ES-I3 (cell line): Measurements from ENCODE around the gene PGM5.
"Not testable (repeated sequence)": the region's sequence is repeated elsewhere in the genome, so short reads cannot be mapped to it uniquely, and the experiment has no call there.

Source experiments
- H3K36me3 ChIP-seq: 2 replicates; pipeline ENCODE4 v1.6.1; 2013; ENCODE audit warnings: mild to moderate bottlenecking, low read length, control low read depth, moderate library complexity; ENCODE audit not compliant: insufficient read depth
- H3K4me1 ChIP-seq: 2 replicates; pipeline ENCODE4 v1.6.1; 2013; ENCODE audit warnings: mild to moderate bottlenecking, control low read depth, low read length; ENCODE audit not compliant: insufficient read depth
- H3K9ac ChIP-seq: 2 replicates; pipeline ENCODE4 v1.6.1; 2013; ENCODE audit warnings: low read depth, mild to moderate bottlenecking, low read length, moderate library complexity
- H3K9me3 ChIP-seq: 2 replicates; pipeline ENCODE4 v1.6.1; 2013; ENCODE audit warnings: mild to moderate bottlenecking, low read length, moderate library complexity; ENCODE audit not compliant: control insufficient read depth, insufficient read depth

The PGM5 gene

DNA sequence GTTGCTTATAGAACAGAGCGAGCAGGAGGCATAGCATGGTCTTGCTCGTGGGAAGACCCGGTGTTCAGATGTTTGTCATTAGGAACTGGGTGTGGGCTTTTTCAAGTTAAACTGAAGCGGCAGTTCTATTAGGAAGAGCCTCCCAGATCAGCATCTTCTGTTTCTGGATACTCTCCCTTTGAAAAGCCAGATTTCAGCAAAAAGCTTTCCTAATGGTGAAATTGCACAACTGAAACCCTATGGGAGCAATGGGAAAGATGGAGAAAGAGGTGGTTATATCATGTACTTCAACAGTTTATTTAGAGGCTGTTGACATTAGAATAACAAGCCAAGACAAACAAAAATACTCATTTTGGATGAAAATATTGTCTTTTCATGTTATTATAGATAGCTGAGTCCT is 12.4 kb upstream of the PGM5 start:
- H3K4me1 ChIP-seq, H3K9me3 ChIP-seq, H3K9ac ChIP-seq, H3K36me3 ChIP-seq: not testable (repeated sequence)

DNA sequence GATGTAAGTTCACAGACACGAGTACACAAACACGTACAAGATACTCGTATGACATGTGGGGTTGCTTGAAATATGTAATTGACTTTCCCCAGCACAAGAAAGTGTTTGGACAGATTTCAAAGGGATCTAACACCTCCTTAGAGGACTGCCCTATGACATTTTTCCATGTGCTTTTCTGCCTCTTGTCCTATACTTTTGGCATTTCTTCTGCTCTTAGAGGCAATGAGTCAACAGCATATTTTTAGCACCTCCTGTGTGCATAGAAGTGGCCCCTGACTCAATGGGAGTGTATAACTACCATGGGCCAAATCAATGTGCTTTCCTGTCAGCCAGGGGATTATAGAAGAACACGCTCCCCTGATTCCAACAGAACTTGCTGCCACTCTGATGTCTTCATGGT is 4.7 kb upstream of the PGM5 start:
- not testable (repeated sequence) for H3K4me1 ChIP-seq, H3K9me3 ChIP-seq, H3K9ac ChIP-seq, H3K36me3 ChIP-seq

DNA sequence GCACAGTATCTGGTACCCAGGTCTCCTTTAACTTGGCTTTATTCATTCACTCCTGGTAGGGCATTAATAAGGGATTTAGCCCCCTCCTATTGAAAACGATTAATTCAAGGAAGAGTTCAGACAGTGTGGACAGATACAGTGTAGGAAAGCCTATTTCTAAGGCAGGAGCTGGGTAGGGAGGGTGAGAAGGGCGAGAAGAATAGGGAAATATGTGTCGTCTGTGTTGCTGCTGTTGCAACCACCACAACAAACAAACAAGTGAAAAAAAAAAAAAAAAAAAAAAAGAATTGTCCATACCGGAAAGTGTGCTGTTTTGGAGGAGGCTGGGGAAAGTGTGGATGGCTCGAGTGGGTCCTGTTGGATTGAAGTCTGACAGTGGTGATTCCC is 425 bp upstream of the PGM5 start:
- H3K9me3 ChIP-seq, H3K4me1 ChIP-seq, H3K36me3 ChIP-seq, H3K9ac ChIP-seq: not testable (repeated sequence)

DNA sequence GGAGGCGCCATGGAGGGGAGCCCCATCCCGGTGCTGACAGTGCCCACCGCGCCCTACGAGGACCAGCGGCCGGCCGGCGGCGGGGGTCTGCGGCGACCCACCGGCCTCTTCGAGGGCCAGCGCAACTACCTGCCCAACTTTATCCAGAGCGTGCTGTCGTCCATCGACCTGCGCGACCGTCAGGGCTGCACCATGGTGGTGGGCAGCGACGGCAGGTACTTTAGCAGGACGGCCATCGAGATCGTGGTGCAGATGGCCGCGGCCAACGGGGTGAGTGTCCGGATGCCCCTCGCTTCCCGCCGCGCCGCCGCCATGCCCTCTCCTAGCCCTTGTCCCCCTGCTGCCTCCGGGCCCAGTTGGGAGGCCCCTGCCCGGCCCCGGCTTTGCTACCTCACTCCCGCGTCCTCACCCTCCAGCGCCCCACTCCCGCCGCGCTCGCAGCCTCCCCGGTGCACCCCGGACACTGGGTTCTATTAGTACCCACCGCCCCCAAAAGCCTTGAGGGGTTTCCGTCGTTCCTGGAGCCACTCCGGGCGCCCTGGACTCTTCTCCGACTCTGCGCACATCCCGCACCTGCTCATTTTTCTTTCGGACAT is 806 bp downstream of the PGM5 start:
- peak overlapping the region; percentile 40; the same call in 1 of the 2 replicates for H3K9ac ChIP-seq
- H3K36me3 ChIP-seq, H3K4me1 ChIP-seq, H3K9me3 ChIP-seq: not testable (repeated sequence)

DNA sequence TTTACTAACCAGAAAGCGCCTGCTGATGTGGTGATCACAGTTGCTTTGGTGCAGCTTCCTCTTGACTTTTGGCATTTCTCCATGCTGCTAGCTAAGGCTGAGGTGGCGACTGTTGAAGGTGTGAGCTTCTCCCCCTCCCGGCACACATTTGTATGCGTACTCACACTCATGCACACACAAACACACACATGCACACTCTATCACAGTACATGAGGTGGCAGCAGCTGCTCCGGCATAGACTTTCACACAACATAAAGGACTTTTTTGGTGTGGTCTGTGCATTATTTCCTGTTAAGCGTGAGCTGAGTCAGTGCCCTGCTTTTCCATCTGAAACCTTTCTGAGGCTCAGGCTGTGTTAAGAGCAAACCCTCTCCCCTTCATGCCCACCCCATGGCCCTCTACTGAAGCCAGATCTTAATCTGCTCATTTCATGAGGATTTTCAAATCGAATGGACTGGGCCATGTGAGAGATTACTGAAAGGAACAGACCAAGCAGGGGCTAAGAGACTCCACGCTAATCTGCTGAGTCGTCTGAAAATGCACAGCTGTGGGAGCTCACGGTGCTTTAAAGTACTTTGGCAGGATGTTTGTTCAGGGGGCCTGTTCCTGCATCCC is 10.6 kb downstream of the PGM5 start:
- H3K9me3 ChIP-seq, H3K4me1 ChIP-seq, H3K9ac ChIP-seq, H3K36me3 ChIP-seq: not testable (repeated sequence)

DNA sequence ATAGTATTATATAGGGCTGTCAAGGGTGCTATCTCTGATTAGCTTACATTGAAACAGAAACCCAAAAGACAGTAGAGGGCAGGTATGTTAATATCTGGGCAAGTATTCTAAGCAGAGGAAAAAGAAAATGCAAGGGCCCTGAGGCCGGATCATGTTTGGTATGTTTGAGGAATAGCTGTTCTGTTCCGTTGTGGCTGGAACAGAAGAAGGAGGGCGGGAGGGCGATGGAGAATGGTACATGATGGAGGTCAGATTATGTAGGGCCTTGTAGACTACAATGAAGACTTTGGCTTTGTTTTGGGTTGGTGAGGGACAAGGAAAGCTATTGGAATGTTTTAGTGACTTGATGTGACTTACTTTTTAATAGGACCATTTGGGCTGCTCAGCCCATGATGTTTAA is 19.4 kb downstream of the PGM5 start:
- H3K9me3 ChIP-seq, H3K9ac ChIP-seq, H3K36me3 ChIP-seq, H3K4me1 ChIP-seq: not testable (repeated sequence)

DNA sequence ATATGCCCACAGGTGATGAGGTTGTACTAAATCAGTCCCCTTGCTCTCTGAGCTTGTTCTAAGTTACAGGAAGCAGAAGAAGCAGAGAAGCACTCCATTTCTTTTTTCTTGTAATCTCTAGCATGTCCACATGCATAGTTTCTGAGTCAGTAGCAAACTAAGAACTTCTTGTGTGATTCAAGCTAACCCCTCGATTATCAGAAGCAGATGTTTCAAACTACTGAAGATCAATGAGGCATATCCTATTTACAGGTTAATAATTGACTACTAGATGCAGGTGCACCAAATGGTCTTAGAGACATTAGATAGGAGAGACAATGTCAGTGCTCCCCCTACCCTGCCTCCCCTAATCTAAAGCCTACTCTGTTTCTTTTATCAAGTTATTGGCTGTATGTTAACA is 21.3 kb downstream of the PGM5 start:
- H3K36me3 ChIP-seq, H3K9me3 ChIP-seq, H3K4me1 ChIP-seq, H3K9ac ChIP-seq: not testable (repeated sequence)

DNA sequence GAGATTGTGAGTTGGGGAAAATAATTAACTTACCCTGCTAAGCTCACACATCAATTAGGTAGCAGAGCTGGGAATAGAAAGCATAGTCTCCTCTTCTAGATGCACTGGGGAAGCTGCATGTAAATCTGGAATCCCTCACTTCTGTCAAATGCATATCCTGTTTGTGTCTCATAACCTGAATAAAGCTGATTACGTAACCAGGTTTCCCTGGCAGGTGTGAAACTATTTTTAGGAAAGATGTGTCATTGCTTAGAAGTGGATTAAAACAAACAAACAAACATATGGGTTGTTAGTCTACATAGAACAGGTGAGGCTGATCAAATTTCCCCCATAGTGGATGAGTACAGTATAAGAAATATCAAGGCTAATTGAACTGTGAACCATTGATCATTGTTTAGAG is 27.5 kb downstream of the PGM5 start:
- H3K4me1 ChIP-seq, H3K9ac ChIP-seq, H3K36me3 ChIP-seq, H3K9me3 ChIP-seq: not testable (repeated sequence)

DNA sequence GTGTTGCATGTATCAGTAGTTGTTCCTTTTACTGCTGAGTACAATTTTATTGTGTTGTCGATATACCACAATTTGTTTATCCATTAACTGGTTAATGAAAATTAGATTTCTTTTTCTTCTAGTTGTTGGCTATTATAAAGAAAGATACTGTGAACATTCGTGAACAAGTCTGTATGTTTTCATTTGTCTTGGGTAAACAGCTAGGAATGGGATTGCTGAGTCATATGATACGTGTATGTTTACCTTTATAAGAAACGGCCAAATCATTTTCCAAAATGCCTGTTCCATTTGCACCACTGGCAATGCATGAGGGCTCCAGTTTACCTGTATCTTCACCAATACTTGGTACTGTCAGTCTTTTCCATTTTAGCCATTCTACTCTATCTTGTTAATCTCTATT is 33.1 kb downstream of the PGM5 start:
- not testable (repeated sequence) for H3K9me3 ChIP-seq, H3K4me1 ChIP-seq, H3K36me3 ChIP-seq, H3K9ac ChIP-seq

DNA sequence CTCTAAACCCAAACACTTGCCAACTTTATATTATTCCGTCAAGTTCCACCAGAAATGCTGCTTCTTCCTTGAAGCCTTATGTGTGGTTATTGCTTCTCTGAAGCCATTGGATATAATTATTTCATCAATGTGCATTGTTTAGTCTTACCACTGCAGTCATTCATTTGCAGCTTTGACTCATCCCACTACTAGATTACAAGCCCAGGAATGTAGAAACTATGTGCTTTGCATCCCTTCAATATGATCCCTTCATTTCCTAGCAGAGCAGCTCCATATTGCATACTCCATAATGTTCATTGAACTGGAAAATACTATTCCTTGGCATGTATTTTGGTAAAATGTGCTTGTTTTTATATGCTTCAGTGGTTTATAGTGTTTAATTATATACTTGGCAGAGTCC is 34.3 kb downstream of the PGM5 start:
- not testable (repeated sequence) for H3K9ac ChIP-seq, H3K4me1 ChIP-seq, H3K36me3 ChIP-seq, H3K9me3 ChIP-seq

DNA sequence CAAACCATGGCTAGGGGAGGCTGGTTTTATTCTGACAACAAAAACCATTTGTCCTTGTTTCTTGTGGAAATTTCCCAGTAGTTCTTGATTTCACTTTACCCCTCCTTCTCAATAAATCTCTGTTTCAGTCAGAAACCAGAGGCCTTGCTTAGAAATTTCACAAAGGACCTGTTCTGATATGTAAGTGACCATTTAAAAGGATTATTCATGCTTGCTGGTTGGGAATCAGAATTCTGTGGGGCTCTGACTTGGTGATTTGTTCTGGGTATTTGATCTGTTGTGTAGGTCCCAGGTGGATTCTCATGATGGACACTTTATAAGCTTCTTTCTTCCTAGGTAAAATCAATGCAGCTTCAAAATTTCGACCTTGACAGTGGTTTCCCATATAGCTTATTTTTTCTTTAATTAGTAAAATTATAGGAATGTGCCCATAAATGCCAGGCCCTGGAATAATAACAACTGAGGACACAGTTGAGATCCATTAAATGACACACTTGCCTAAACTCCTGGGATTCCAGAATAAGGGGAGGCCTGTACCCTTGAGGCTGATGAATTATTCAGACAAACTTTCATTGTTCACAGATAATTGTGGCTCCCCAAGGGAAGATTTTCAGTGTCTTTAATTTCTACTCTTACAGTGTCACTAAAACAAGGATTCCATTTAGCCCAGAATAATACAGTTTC is 40.1 kb downstream of the PGM5 start:
- H3K4me1 ChIP-seq, H3K9ac ChIP-seq, H3K9me3 ChIP-seq, H3K36me3 ChIP-seq: not testable (repeated sequence)

DNA sequence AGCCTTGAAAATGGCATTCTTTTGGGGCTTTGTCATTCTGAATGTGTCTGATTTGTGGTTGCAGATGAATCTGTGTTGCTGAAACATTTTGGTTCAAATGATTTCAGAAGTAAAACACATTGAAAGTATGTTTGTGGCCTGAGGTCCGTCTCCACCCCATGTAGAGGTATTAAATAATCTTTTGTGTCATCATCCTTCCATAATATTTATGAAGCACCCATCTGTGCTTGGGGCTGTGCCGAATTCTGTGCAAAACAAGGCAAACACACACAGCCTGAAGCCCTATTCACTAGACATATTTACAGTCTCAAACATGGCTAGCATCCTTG is 40.6 kb downstream of the PGM5 start:
- H3K36me3 ChIP-seq, H3K9me3 ChIP-seq, H3K4me1 ChIP-seq, H3K9ac ChIP-seq: not testable (repeated sequence)

DNA sequence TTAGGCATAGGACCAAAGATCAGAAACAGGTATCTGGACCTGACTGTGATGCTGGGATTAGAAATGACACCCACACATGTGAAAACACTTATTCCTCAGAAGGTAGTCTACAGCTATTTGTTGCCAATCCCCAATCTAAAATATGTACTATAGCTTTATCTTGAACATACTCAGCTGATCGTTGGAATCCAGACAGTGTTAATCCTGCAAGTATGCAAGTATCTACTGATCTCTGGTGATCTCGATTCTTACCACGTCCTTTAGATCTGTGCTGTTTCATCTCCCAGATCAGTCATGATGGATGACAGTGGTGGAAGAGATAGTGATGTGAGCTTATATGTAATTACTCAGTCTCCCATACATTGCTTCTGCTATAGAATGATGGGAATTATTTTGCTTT is 41.4 kb downstream of the PGM5 start:
- H3K9me3 ChIP-seq, H3K4me1 ChIP-seq, H3K9ac ChIP-seq, H3K36me3 ChIP-seq: not testable (repeated sequence)

DNA sequence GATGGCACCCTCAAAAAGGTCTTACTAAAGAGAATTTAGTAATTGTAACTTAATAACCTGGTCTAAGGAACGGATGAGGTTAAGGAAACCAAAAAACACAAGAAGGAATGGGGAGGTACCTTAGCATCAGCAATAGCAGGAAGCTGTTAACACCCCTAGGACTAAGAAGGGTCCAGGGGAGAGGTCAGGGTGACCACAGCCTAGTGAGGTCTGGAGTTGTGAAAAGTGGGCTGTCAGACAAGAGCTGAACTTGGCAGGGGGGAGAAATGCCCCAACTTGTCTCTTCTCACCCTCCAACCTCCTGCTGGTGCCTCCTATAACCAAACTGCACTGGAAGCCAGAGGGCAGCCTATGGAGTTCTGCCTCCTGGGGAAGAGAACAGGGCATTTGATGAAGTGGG is 41.9 kb downstream of the PGM5 start:
- H3K9me3 ChIP-seq, H3K36me3 ChIP-seq, H3K9ac ChIP-seq, H3K4me1 ChIP-seq: not testable (repeated sequence)

DNA sequence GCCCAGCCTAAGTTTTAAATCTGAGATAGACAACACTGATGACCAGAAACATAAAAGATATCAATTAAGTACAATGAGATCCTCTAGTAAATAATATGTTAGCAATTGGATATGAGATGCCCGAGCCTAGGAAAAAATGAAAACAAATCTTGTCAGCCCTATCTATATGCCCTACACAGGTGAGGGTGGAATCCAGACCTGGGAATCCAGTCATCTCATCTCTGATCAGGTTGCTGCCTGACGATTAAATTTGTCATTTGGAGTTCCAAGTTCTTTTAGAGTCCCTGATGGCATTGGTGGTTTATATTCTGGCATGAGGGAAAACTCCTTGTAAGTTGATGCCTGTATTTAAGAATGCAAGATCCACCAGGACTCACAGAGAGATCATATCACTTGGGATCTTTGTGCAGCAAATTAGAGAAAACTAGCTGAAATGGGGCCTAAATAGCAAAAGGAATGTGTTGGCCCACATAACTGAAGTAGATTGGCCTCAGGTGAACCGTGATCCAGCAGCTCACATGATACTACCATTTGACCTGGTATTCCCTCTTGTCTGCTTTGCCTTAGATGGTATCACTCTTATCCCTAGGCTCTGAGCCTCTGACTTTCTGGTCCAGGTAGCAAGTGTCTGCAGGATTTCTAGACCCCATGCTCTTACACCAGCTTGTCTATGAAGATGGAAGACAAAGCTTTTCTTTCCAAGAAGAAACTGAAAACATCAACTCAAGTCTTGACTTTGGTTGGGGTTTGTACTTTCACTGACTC is 48.2 kb downstream of the PGM5 start:
- H3K9ac ChIP-seq, H3K36me3 ChIP-seq, H3K4me1 ChIP-seq, H3K9me3 ChIP-seq: not testable (repeated sequence)
